Neural progenitor cell (in vitro differentiated cells): ENCODE measurements around the gene CENATAC. TPM values are rescaled to one million over a fixed set of nuclear protein-coding genes. Genes with fewer than 3 reads are reported as not detected.

Experiments
- DNase-seq: peaks from one replicate; pipeline ENCODE4 v3.0.0-alpha.2; 2016; ENCODE audit warnings: low spot score
- H2AFZ ChIP-seq: fragments of 200-600 bp; sonication (generic); replicated peaks from 2 replicates; pipeline ENCODE4 v1.6.1; 2016; ENCODE audit warnings: antibody characterized with exemption
- H3F3A ChIP-seq: fragments of 200-600 bp; sonication (generic); 2 replicates; pipeline ENCODE4 v1.6.1; 2016; ENCODE audit warnings: antibody characterized with exemption, low read depth
- H3K27ac ChIP-seq: fragments of 200-600 bp; sonication (generic); 2 replicates; pipeline ENCODE4 v1.5.1; 2016; ENCODE audit warnings: mild to moderate bottlenecking
- H3K27me3 ChIP-seq: fragments of 200-600 bp; sonication (generic); 2 replicates; pipeline ENCODE4 v1.6.1; 2016; ENCODE audit warnings: mild to moderate bottlenecking, moderate library complexity
- H3K36me3 ChIP-seq: fragments of 200-600 bp; sonication (generic); 2 replicates; pipeline ENCODE4 v1.5.1; 2016
- H3K4me1 ChIP-seq: fragments of 200-600 bp; sonication (generic); 2 replicates; pipeline ENCODE4 v1.6.1; 2016; ENCODE audit warnings: mixed run types
- H3K4me2 ChIP-seq: fragments of 200-600 bp; sonication (generic); 2 replicates; pipeline ENCODE4 v1.6.1; 2016
- H3K4me3 ChIP-seq: fragments of 200-600 bp; sonication (generic); 2 replicates; pipeline ENCODE4 v1.5.1; 2016
- H3K79me2 ChIP-seq: fragments of 200-600 bp; sonication (generic); 2 replicates; pipeline ENCODE4 v1.6.1; 2016; ENCODE audit warnings: low read depth
- H3K9ac ChIP-seq: fragments of 200-600 bp; sonication (generic); 2 replicates; pipeline ENCODE4 v1.6.1; 2016
- H3K9me3 ChIP-seq: fragments of 200-600 bp; sonication (generic); 2 replicates; pipeline ENCODE4 v1.5.1; 2016; ENCODE audit warnings: low read depth
- H4K20me1 ChIP-seq: fragments of 200-600 bp; sonication (generic); 2 replicates; pipeline ENCODE4 v1.6.1; 2016; ENCODE audit warnings: low read depth
- H3K27ac Mint-ChIP-seq: 3 replicates; pipeline ENCODE4 v1.8.0; 2021; ENCODE audit warnings: mixed read lengths
- H3K27me3 Mint-ChIP-seq: 2 replicates; pipeline ENCODE4 v1.8.0; 2022; ENCODE audit warnings: low read depth, mild to moderate bottlenecking, inconsistent platforms, moderate library complexity, mixed read lengths; ENCODE audit not compliant: insufficient read depth
- H3K36me3 Mint-ChIP-seq: 3 replicates; pipeline ENCODE4 v1.8.0; 2021; ENCODE audit warnings: mixed read lengths
- H3K4me1 Mint-ChIP-seq: 3 replicates; pipeline ENCODE4 v1.8.0; 2021; ENCODE audit warnings: mixed read lengths
- H3K4me3 Mint-ChIP-seq: 3 replicates; pipeline ENCODE4 v1.8.0; 2021; ENCODE audit warnings: mild to moderate bottlenecking, moderate library complexity, mixed read lengths
- H3K9me3 Mint-ChIP-seq: 3 replicates; pipeline ENCODE4 v1.8.0; 2020; ENCODE audit warnings: mixed read lengths
- EZH2 ChIP-seq: fragments of 200-600 bp; sonication (generic); IDR thresholded peaks from 2 replicates; pipeline ENCODE4 v1.6.1; 2017; ENCODE audit warnings: antibody characterized with exemption, mild to moderate bottlenecking, moderate library complexity
- EZH2phosphoT487 ChIP-seq: fragments of 200-600 bp; sonication (generic); IDR thresholded peaks from 2 replicates; pipeline ENCODE4 v1.6.1; 2017; ENCODE audit warnings: antibody characterized with exemption
- total RNA-seq: library from RNA; depleted of rRNA; stranded (reverse); fragments of >200 nt; gene quantifications from 2 replicates; pipeline ENCODE4 v1.2.3, GENCODE V29; 2015; ENCODE audit warnings: low replicate concordance
- TF ChIP-seq, protein P1 (sequence below): fragments of 200-600 bp; sonication (generic); IDR thresholded peaks from 2 replicates; pipeline ENCODE4 v1.5.1; 2017; ENCODE audit warnings: antibody characterized with exemption, mild to moderate bottlenecking

CENATAC gene
- total RNA-seq, 1 donor from 2014 or later: 46.4 TPM

GRCh38 chr11:119044708-119045107, 46.8 kb downstream of the CENATAC start:
- Histone ChIP-seq H3K79me2 (no peaks in the 10 kb centered on the region), H3K9ac (no peak overlapping the region), H3F3A (peaks cover 25% of the 10 kb centered on the region), H3K27ac (no peak overlapping the region), H3K4me1 (peaks cover 6% of the 10 kb centered on the region), H3K9me3 (no peaks in the 10 kb centered on the region), H3K27me3 (no peaks in the 10 kb centered on the region), H3K4me3 (no peak overlapping the region), H4K20me1 (no peaks in the 10 kb centered on the region), H3K4me2 (no peak overlapping the region), H3K36me3 (no peaks in the 10 kb centered on the region), H2AFZ (no peak overlapping the region)
- DNase-seq: peak; percentile 25
- H3K36me3 Mint-ChIP-seq: peaks cover 16% of the 10 kb centered on the region
- H3K4me3 Mint-ChIP-seq: peak overlapping the region; percentile 64
- TF ChIP-seq EZH2phosphoT487 (no peak), EZH2 (no peak)
- TF ChIP-seq, protein P1, sequence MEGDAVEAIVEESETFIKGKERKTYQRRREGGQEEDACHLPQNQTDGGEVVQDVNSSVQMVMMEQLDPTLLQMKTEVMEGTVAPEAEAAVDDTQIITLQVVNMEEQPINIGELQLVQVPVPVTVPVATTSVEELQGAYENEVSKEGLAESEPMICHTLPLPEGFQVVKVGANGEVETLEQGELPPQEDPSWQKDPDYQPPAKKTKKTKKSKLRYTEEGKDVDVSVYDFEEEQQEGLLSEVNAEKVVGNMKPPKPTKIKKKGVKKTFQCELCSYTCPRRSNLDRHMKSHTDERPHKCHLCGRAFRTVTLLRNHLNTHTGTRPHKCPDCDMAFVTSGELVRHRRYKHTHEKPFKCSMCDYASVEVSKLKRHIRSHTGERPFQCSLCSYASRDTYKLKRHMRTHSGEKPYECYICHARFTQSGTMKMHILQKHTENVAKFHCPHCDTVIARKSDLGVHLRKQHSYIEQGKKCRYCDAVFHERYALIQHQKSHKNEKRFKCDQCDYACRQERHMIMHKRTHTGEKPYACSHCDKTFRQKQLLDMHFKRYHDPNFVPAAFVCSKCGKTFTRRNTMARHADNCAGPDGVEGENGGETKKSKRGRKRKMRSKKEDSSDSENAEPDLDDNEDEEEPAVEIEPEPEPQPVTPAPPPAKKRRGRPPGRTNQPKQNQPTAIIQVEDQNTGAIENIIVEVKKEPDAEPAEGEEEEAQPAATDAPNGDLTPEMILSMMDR: peak; percentile 42
- H3K27me3 Mint-ChIP-seq: peaks cover 3% of the 10 kb centered on the region
- peaks cover 7% of the 10 kb centered on the region for H3K4me1 Mint-ChIP-seq
- H3K9me3 Mint-ChIP-seq: no peaks in the 10 kb centered on the region
- H3K27ac Mint-ChIP-seq: no peak overlapping the region

DNA sequence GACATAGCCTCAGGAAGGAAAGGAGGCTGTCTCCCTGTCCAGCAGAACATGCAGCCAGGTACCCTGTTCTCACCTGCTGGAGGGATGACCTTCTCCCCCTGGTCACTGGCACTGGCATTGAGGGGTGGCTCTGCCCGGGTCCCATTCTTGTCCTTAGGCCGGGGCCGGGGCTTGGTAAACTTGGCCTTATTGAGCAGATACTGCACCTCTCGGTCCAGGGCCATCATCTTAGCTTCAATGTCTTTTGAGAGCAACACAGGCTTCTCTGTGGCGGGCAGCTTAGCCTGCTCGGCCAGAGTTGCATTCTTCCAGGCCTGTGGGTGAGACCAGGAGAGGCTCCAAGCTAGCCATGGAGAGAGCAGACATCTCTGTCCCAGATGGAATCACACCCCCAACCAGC, 48.6 kb downstream of the CENATAC start:
- Histone ChIP-seq H3K36me3 (no peaks in the 10 kb centered on the region), H3K4me1 (no peaks in the 10 kb centered on the region), H3K79me2 (no peaks in the 10 kb centered on the region), H3K9ac (no peak overlapping the region), H3K27ac (no peak overlapping the region), H3K9me3 (no peaks in the 10 kb centered on the region), H4K20me1 (no peaks in the 10 kb centered on the region), H3K4me3 (no peak overlapping the region), H2AFZ (no peak overlapping the region), H3K27me3 (no peaks in the 10 kb centered on the region), H3K4me2 (no peak overlapping the region), H3F3A (peaks cover 20% of the 10 kb centered on the region)
- Mint-ChIP-seq H3K4me3 (no peak overlapping the region), H3K27ac (no peak overlapping the region), H3K36me3 (peaks cover 19% of the 10 kb centered on the region), H3K4me1 (peaks cover 4% of the 10 kb centered on the region), H3K9me3 (no peaks in the 10 kb centered on the region), H3K27me3 (peaks cover 4% of the 10 kb centered on the region)
- no peak for DNase-seq
- no peak for TF ChIP-seq EZH2
- TF ChIP-seq, protein P1: no peak
- TF ChIP-seq EZH2phosphoT487: no peak

GRCh38 chr11:119047205-119047604, 49.3 kb downstream of the CENATAC start:
- Histone ChIP-seq H3K4me2 (no peak overlapping the region), H3K27me3 (no peaks in the 10 kb centered on the region), H3K9me3 (no peaks in the 10 kb centered on the region), H4K20me1 (no peaks in the 10 kb centered on the region), H3F3A (peaks cover 14% of the 10 kb centered on the region), H3K27ac (no peak overlapping the region), H2AFZ (no peak overlapping the region), H3K4me3 (no peak overlapping the region), H3K9ac (no peak overlapping the region), H3K4me1 (no peaks in the 10 kb centered on the region), H3K36me3 (no peaks in the 10 kb centered on the region), H3K79me2 (no peaks in the 10 kb centered on the region)
- Mint-ChIP-seq H3K27me3 (peaks cover 4% of the 10 kb centered on the region), H3K4me3 (no peak overlapping the region), H3K9me3 (no peaks in the 10 kb centered on the region), H3K4me1 (no peaks in the 10 kb centered on the region), H3K27ac (no peak overlapping the region), H3K36me3 (peaks cover 23% of the 10 kb centered on the region)
- no peak for TF ChIP-seq EZH2
- no peak for DNase-seq

DNA sequence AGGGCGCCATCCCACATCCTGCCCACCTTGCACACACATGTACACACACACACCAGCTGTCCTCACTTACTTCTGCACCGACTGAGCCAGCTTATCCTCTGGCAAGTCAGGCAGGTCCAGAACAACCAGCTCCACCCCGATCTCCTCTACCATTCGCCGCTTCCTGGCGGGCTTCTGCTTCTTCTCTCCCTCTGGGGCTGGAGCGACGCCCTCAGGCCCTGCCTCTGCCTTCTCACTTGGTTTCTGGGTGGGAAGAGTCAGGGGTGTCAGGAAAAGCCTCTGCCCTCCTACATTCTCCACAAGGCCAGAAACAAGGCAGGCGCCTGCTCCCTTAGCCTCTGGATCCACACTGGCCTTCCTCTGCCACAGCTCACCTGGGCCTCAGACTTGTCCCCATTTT, 50.7 kb downstream of the CENATAC start:
- no peak overlapping the region for H3K4me3 ChIP-seq
- H3K9me3 ChIP-seq: no peaks in the 10 kb centered on the region
- no peak overlapping the region for H3K4me3 Mint-ChIP-seq
- TF ChIP-seq, protein P1: no peak
- no peak for TF ChIP-seq EZH2
- TF ChIP-seq EZH2phosphoT487: no peak
- no peaks in the 10 kb centered on the region for H3K9me3 Mint-ChIP-seq
- no peaks in the 10 kb centered on the region for H3K36me3 ChIP-seq
- peaks cover 4% of the 10 kb centered on the region for H3K27me3 Mint-ChIP-seq
- no peaks in the 10 kb centered on the region for H3K27me3 ChIP-seq
- H3K27ac Mint-ChIP-seq: no peak overlapping the region
- H3K27ac ChIP-seq: no peak overlapping the region
- H3K9ac ChIP-seq: no peak overlapping the region
- no peak overlapping the region for H2AFZ ChIP-seq
- no peak for DNase-seq
- H3K36me3 Mint-ChIP-seq: peaks cover 34% of the 10 kb centered on the region
- H3K4me1 ChIP-seq: no peaks in the 10 kb centered on the region
- H3K4me1 Mint-ChIP-seq: no peaks in the 10 kb centered on the region
- no peak overlapping the region for H3K4me2 ChIP-seq
- H3K79me2 ChIP-seq: peaks cover 2% of the 10 kb centered on the region
- no peaks in the 10 kb centered on the region for H4K20me1 ChIP-seq
- H3F3A ChIP-seq: peaks cover 14% of the 10 kb centered on the region
